GM12874 (cell line): ENCODE data around the gene CPA5.

Source experiments
- CTCF ChIP-seq: IDR thresholded peaks from 2 replicates; pipeline ENCODE4 v1.5.1; 2011; ENCODE audit warnings: low read depth, mild to moderate bottlenecking, control low read depth, low read length, moderate library complexity; ENCODE audit not compliant: insufficient read depth

Gene CPA5

GRCh38 chr7:130337410-130337971 lies 7.1 kb upstream of the CPA5 start:
- no peak for TF ChIP-seq CTCF

GRCh38 chr7:130338233-130338632 lies 6.4 kb upstream of the CPA5 start:
- TF ChIP-seq CTCF = no peak

GRCh38 chr7:130341882-130342281 lies 2.7 kb upstream of the CPA5 start:
- no peak for TF ChIP-seq CTCF

GRCh38 chr7:130342701-130343380 lies 1.8 kb upstream of the CPA5 start:
- no peak for TF ChIP-seq CTCF

- no peak for TF ChIP-seq CTCF
Measured at GRCh38 chr7:130345136-130345535, 520 bp downstream of the CPA5 start.

GRCh38 chr7:130345725-130346124 lies 1.1 kb downstream of the CPA5 start:
- TF ChIP-seq CTCF = no peak

GRCh38 chr7:130346177-130346905 lies 1.7 kb downstream of the CPA5 start:
- TF ChIP-seq CTCF = no peak
